HCT116 (cell line): ENCODE measurements around the gene BEND5.

Source experiments
- CEBPB ChIP-seq: IDR thresholded peaks from 2 replicates; pipeline ENCODE4 v1.6.1; 2012; ENCODE audit warnings: low read depth
- CTCF ChIP-seq, 3 experiments: fragments of 200-600 bp in 1 of 3; sonication (generic) in 1 of 3; IDR thresholded peaks in 2 of 3; conservative IDR thresholded peaks in 1 of 3; 2 replicates each; pipeline ENCODE4 v1.5.1; 2012 to 2017; ENCODE audit warnings: low read depth in 2 of 3, low read length in 2 of 3, antibody characterized with exemption in 1 of 3, borderline replicate concordance in 1 of 3, control low read depth in 1 of 3, mild to moderate bottlenecking in 1 of 3, mixed read lengths in 1 of 3, mixed run types in 1 of 3, moderate library complexity in 1 of 3; ENCODE audit not compliant: insufficient read depth in 1 of 3
- FOSL1 ChIP-seq: IDR thresholded peaks from 2 replicates; pipeline ENCODE4 v1.6.1; 2012; ENCODE audit warnings: low read depth
- POLR2A ChIP-seq: IDR thresholded peaks from 2 replicates; pipeline ENCODE4 v1.7.0; 2011; ENCODE audit warnings: borderline replicate concordance; ENCODE audit not compliant: insufficient read depth, insufficient read length; ENCODE audit errors: extremely low read depth
- POLR2AphosphoS5 ChIP-seq: IDR thresholded peaks from 2 replicates; pipeline ENCODE4 v1.6.1; 2011; ENCODE audit warnings: mild to moderate bottlenecking, low read depth, low read length, moderate library complexity

- TF ChIP-seq FOSL1 (no peak), CTCF (IDR thresholded peaks at IDR 0.05 in 2 of 3, conservative IDR thresholded peaks at IDR 0.05 in 1 of 3; ENCODE audit: borderline replicate concordance in 1 of 3, insufficient read depth in 1 of 3, low read depth in 2 of 3, low read length in 2 of 3) (no peak), POLR2A (no peak), POLR2AphosphoS5 (no peak), CEBPB (no peak)
These were observed 26.6 kb downstream of the BEND5 start for GRCh38 chr1:48750109-48750508.
